IMR-90 (cell line): ENCODE measurements around the gene AMOTL2.

Source experiments
- CTCF ChIP-seq: conservative IDR thresholded peaks from 2 replicates; pipeline ENCODE4 v1.5.1; 2012; ENCODE audit warnings: mild to moderate bottlenecking, low read depth, low read length, improper control_type of control experiment
- MAFK ChIP-seq: IDR thresholded peaks from 2 replicates; pipeline ENCODE4 v1.6.1; 2012; ENCODE audit warnings: low read depth, low read length, improper control_type of control experiment
- MXI1 ChIP-seq: IDR thresholded peaks from 2 replicates; pipeline ENCODE4 v1.6.1; 2012; ENCODE audit warnings: low read depth, mild to moderate bottlenecking, low read length, moderate library complexity, borderline replicate concordance
- POLR2A ChIP-seq: IDR thresholded peaks from 2 replicates; pipeline ENCODE4 v1.6.1; 2012; ENCODE audit warnings: mild to moderate bottlenecking, low read depth, low read length

- peak; percentile 39; the same call in 1 of the 2 replicates for TF ChIP-seq POLR2A
- no peak for TF ChIP-seq CTCF
- no peak for TF ChIP-seq MXI1
- no peak for TF ChIP-seq MAFK
These were observed 12.0 kb downstream of the AMOTL2 start for GRCh38 chr3:134362221-134362620.
